WTC11 (cell line): ENCODE measurements around the gene SLC9A6.

Source experiments
- ATF2 ChIP-seq: sonication (generic); formaldehyde crosslinking; IDR thresholded peaks from 2 replicates; pipeline ENCODE4 v1.8.1; 2022; ENCODE audit warnings: low read depth, missing genetic modification reagents, borderline replicate concordance
- CREM ChIP-seq: sonication (generic); formaldehyde crosslinking; IDR thresholded peaks from 2 replicates; pipeline ENCODE4 v1.8.1; 2022; ENCODE audit warnings: mild to moderate bottlenecking, missing genetic modification reagents, moderate library complexity
- CTCF ChIP-seq: fragments of 200-600 bp; IDR thresholded peaks from 2 replicates; pipeline ENCODE4 v1.8.0; 2022; ENCODE audit warnings: antibody characterized with exemption
- ESRRA ChIP-seq: sonication (generic); formaldehyde crosslinking; IDR thresholded peaks from 2 replicates; pipeline ENCODE4 v1.8.1; 2022; ENCODE audit warnings: mild to moderate bottlenecking, missing genetic modification reagents, borderline replicate concordance
- MAX ChIP-seq: sonication (generic); formaldehyde crosslinking; IDR thresholded peaks from 2 replicates; pipeline ENCODE4 v1.8.0; 2022; ENCODE audit warnings: mild to moderate bottlenecking, missing genetic modification reagents
- NFATC4 ChIP-seq: fragments of 250-450 bp; sonication (Bioruptor Pico); IDR thresholded peaks from 2 replicates; pipeline ENCODE4 v1.9.0; 2021; ENCODE audit warnings: mild to moderate bottlenecking
- NR3C1 ChIP-seq: sonication (generic); formaldehyde crosslinking; conservative IDR thresholded peaks from 2 replicates; pipeline ENCODE4 v1.8.1; 2023; ENCODE audit warnings: low read depth, mild to moderate bottlenecking, missing genetic modification reagents
- SMAD3 ChIP-seq: sonication (generic); formaldehyde crosslinking; IDR thresholded peaks from 2 replicates; pipeline ENCODE4 v1.8.0; 2022; ENCODE audit warnings: missing genetic modification reagents, mild to moderate bottlenecking, borderline replicate concordance
- SP1 ChIP-seq: sonication (generic); formaldehyde crosslinking; conservative IDR thresholded peaks from 2 replicates; pipeline ENCODE4 v1.8.1; 2022; ENCODE audit warnings: missing genetic modification reagents
- TCF7 ChIP-seq: sonication (generic); formaldehyde crosslinking; IDR thresholded peaks from 2 replicates; pipeline ENCODE4 v1.8.0; 2022; ENCODE audit warnings: mild to moderate bottlenecking, low read depth, missing genetic modification reagents, moderate library complexity
- TP53 ChIP-seq: sonication (generic); formaldehyde crosslinking; IDR thresholded peaks from 2 replicates; pipeline ENCODE4 v1.8.1; 2023; ENCODE audit warnings: mild to moderate bottlenecking, missing genetic modification reagents
- USF2 ChIP-seq: sonication (generic); formaldehyde crosslinking; IDR thresholded peaks from 2 replicates; pipeline ENCODE4 v1.8.1; 2023; ENCODE audit warnings: mild to moderate bottlenecking, missing genetic modification reagents, moderate library complexity
- ZNF512 ChIP-seq: sonication (generic); formaldehyde crosslinking; IDR thresholded peaks from 2 replicates; pipeline ENCODE4 v1.8.1; 2022; ENCODE audit warnings: missing genetic modification reagents, borderline replicate concordance

GRCh38 chrX:136039485-136039884, 54.2 kb downstream of the SLC9A6 start:
- no peak for TF ChIP-seq CREM
- TF ChIP-seq ATF2 (CRISPR knock-in tag), result no peak
- TF ChIP-seq CTCF, result no peak
- TF ChIP-seq SMAD3 (CRISPR knock-in tag), result no peak
- TF ChIP-seq ZNF512 (CRISPR knock-in tag), result no peak
- TF ChIP-seq USF2 (CRISPR knock-in tag), result no peak
- no peak for TF ChIP-seq ESRRA (CRISPR knock-in tag)
- TF ChIP-seq NFATC4 (CRISPR knock-in tag), result no peak
- TF ChIP-seq NR3C1, result no peak
- TF ChIP-seq TP53 (CRISPR knock-in tag), result no peak
- TF ChIP-seq TCF7 (CRISPR knock-in tag), result no peak
- no peak for TF ChIP-seq MAX (CRISPR knock-in tag)
- no peak for TF ChIP-seq SP1 (CRISPR knock-in tag)
